Sigmoid colon (tissue), 7 donors: ENCODE results near the gene TNRC18. TPM values are rescaled to one million over a fixed set of nuclear protein-coding genes. Genes with fewer than 3 reads are reported as not detected.

Source experiments
- DNase-seq: peaks from one replicate; pipeline ENCODE4 v3.0.0-alpha.2; 2019
- H3K27ac ChIP-seq, 4 donors: fragments of 200-600 bp; sonication (generic); one replicate each; pipeline ENCODE4 v1.5.1; 2016 to 2019; ENCODE audit warnings: mild to moderate bottlenecking in 1 of 4
- H3K27me3 ChIP-seq, 3 donors: fragments of 200-600 bp; sonication (generic); one replicate each; pipeline ENCODE4 v1.5.1; 2019; ENCODE audit warnings: mild to moderate bottlenecking in 1 of 3
- H3K36me3 ChIP-seq, 4 donors: fragments of 200-600 bp; sonication (generic); one replicate each; pipeline ENCODE4 v1.5.1; 2016 to 2019
- H3K4me1 ChIP-seq, 4 donors: fragments of 200-600 bp; sonication (generic); one replicate each; pipeline ENCODE4 v1.5.1; 2017 to 2019
- H3K4me3 ChIP-seq, 4 donors: fragments of 200-600 bp; sonication (generic); one replicate each; pipeline ENCODE4 v1.5.1; 2017 to 2019; ENCODE audit warnings: mild to moderate bottlenecking in 2 of 4, moderate library complexity in 1 of 4
- H3K9me3 ChIP-seq, 4 donors: fragments of 200-600 bp in 3 of 4; sonication (generic) in 3 of 4; one replicate each; pipeline versions ENCODE4 v1.5.1 to v1.6.1; 2013 to 2019
- EP300 ChIP-seq, 4 donors: sonication (generic); formaldehyde crosslinking; IDR thresholded peaks; one replicate each; pipeline ENCODE4 v1.6.1; 2017; ENCODE audit warnings: antibody characterized with exemption in 4 of 4
- POLR2A ChIP-seq, 2 donors: fragments of 450-650 bp; IDR thresholded peaks; one replicate each; pipeline ENCODE4 v1.6.1; 2016; ENCODE audit warnings: antibody characterized with exemption in 2 of 2, mild to moderate bottlenecking in 2 of 2, moderate library complexity in 2 of 2
- POLR2AphosphoS5 ChIP-seq, 4 donors: sonication (generic); formaldehyde crosslinking; IDR thresholded peaks; one replicate each; pipeline ENCODE4 v1.6.1; 2017; ENCODE audit warnings: antibody characterized with exemption in 4 of 4
- WGBS, 2 donors: extraction: QIAGEN DNeasy Blood & Tissue Kit; methylation state at CpG; one replicate each; pipeline ENCODE4 v1.1.7; 2013; 5-methylcytosine and 5-hydroxymethylcytosine counted together
- intact Hi-C: fragments of 100-400 bp; cut with DNase I; formaldehyde crosslinking; loops from one replicate; pipeline ENCODE4 v1.15.1; 2023
- polyA plus RNA-seq, 3 donors: library from polyadenylated mRNA; stranded (reverse); fragments of 200-250 nt; gene quantifications; one replicate each; pipeline ENCODE4 v1.2.3, GENCODE V29; 2013
- total RNA-seq, 4 donors: library from RNA; depleted of rRNA; stranded (reverse); fragments of >200 nt; gene quantifications; one replicate each; pipeline ENCODE4 v1.1.0, GENCODE V29; 2016
- TF ChIP-seq, protein P1 (sequence below), 4 experiments: fragments of 450-650 bp in 3 of 4; fragments of 200-600 bp in 1 of 4; IDR thresholded peaks; one replicate each; pipeline ENCODE4 v1.5.1; 2016 to 2019; ENCODE audit warnings: antibody characterized with exemption in 4 of 4, mild to moderate bottlenecking in 3 of 4, moderate library complexity in 2 of 4
- donor health status: healthy with polysubstance abuse.
- donor health status: Bipolar disorder and iron deficiency.
- donor health status: healthy.

Gene TNRC18
- total and polyA plus RNA-seq, 7 donors, result 12.6 to 187 (median 44.9) TPM

DNA sequence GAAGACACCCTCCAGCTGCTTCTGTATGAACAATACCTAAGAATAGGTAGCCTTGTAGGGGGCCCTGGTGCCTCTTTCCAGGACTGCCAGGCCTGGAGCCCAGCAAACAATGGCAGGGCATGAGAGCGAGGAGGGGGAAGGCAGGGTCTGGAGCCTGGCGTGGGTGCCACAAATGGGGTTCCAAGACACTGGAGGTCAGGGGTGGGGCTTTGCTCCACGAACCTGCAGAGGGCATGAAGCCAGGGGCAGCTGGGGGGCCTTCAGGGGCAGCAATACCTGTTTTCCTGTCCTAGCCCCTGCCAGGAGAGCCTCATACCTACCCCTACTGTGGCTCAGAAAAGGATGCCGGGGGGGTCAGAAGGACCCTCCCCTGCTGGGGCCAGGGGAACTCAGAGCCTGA lies 79.3 kb downstream of the TNRC18 start:
- no peak overlapping the region for H3K4me3 ChIP-seq
- 96% methylated on average over 4 of the region's 4 CpGs for WGBS, 2 donors
- H3K27ac ChIP-seq, result no peak overlapping the region
- H3K4me1 ChIP-seq, result peaks cover 0 to 14% (median 14%) of the 10 kb centered on the region in 4 donors
- H3K27me3 ChIP-seq, result no peaks in the 10 kb centered on the region
- DNase-seq, result no peak
- TF ChIP-seq, protein P1, sequence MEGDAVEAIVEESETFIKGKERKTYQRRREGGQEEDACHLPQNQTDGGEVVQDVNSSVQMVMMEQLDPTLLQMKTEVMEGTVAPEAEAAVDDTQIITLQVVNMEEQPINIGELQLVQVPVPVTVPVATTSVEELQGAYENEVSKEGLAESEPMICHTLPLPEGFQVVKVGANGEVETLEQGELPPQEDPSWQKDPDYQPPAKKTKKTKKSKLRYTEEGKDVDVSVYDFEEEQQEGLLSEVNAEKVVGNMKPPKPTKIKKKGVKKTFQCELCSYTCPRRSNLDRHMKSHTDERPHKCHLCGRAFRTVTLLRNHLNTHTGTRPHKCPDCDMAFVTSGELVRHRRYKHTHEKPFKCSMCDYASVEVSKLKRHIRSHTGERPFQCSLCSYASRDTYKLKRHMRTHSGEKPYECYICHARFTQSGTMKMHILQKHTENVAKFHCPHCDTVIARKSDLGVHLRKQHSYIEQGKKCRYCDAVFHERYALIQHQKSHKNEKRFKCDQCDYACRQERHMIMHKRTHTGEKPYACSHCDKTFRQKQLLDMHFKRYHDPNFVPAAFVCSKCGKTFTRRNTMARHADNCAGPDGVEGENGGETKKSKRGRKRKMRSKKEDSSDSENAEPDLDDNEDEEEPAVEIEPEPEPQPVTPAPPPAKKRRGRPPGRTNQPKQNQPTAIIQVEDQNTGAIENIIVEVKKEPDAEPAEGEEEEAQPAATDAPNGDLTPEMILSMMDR (IDR thresholded peaks at IDR 0.05), result no peak
- TF ChIP-seq EP300 (IDR thresholded peaks at IDR 0.05), result no peak
- H3K9me3 ChIP-seq, result peaks cover 0 to 9% (median 6%) of the 10 kb centered on the region in 4 donors
- intact Hi-C loops, result no loop called here
- peaks cover 39 to 87% (median 65%) of the 10 kb centered on the region in 4 donors for H3K36me3 ChIP-seq

DNA sequence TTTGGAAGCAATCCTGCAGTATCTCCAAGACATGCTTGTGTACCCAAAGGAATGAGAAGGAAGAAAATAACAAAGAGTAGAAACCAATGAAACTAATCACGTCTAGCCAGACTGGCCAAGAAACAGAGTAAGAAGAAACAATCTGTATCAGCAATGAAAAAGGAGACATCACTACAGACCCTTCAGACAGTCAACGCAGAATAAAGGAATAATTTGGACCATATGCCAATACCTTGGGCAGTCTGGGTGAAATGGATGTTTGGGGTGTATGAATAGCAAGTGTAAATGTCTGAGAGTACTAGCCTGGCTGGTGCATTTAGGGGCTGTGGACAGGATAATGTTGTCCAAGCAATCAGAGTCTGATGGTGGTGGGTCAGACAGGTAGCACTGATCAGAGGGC lies 79.8 kb downstream of the TNRC18 start:
- no peak overlapping the region for H3K27ac ChIP-seq
- WGBS, 2 donors, result 93% methylated on average over 2 of the region's 2 CpGs
- peaks cover 41 to 91% (median 65%) of the 10 kb centered on the region in 4 donors for H3K36me3 ChIP-seq
- H3K9me3 ChIP-seq, result peaks cover 0 to 9% (median 6%) of the 10 kb centered on the region in 4 donors
- TF ChIP-seq EP300 (IDR thresholded peaks at IDR 0.05), result no peak
- TF ChIP-seq, protein P1 (IDR thresholded peaks at IDR 0.05), result no peak
- no peak for TF ChIP-seq POLR2A (IDR thresholded peaks at IDR 0.05)
- no peak for TF ChIP-seq POLR2AphosphoS5 (IDR thresholded peaks at IDR 0.05)
- no peaks in the 10 kb centered on the region for H3K27me3 ChIP-seq
- H3K4me1 ChIP-seq, result peaks cover 0 to 10% (median 9%) of the 10 kb centered on the region in 4 donors
- intact Hi-C loops, result no loop called here
- H3K4me3 ChIP-seq, result no peak overlapping the region
- no peak for DNase-seq

DNA sequence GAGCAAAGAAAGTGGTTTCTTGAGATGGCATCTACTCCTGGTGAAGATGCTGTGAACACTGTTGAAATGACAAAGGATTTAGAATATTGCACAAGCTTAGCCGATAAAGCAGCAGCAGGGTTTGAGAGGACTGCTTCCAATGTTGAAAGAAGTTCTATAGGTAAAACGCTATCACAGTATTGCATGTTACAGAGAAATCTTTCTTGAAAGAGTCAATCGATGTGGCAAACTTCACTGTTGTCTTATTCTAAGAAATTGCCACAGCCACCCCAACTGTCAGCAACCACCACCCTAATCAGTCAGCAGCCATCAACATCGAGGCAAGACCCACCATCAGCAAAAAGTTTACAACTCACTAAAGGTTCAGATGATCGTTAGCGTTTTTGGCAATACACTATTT lies 81.0 kb downstream of the TNRC18 start:
- 95 to 96% methylated on average over 6 of the region's 6 CpGs for WGBS, 2 donors
- Histone ChIP-seq H3K9me3 (peaks cover 0 to 9% (median 6%) of the 10 kb centered on the region in 4 donors), H3K36me3 (peaks cover 42 to 97% (median 66%) of the 10 kb centered on the region in 4 donors), H3K4me1 (no peaks in the 10 kb centered on the region), H3K27ac (no peak overlapping the region), H3K27me3 (no peaks in the 10 kb centered on the region), H3K4me3 (no peak overlapping the region)
- intact Hi-C loops, result no loop called here
- DNase-seq, result no peak
- TF ChIP-seq POLR2A (IDR thresholded peaks at IDR 0.05), result no peak
- TF ChIP-seq EP300 (IDR thresholded peaks at IDR 0.05), result no peak
- no peak for TF ChIP-seq POLR2AphosphoS5 (IDR thresholded peaks at IDR 0.05)
- TF ChIP-seq, protein P1 (IDR thresholded peaks at IDR 0.05), result no peak

DNA sequence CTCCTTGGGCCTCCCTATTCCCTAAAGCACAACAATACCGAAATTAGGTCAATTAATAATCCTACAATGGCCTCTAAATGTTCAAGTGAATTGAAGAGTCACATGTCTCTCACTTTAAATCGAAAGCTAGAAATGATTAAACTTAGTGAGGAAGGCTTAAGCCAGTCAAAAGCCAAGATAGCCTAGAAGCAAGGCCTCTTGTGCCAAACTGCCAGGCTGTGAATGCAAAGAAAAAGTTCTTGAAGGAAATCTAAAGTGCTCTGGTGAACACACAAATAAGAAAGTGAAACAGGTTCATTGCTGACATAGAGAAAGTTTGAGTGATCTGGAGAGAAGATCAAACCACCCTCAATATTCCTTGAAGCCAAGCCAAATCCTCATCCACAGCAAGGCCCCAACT lies 83.7 kb downstream of the TNRC18 start:
- no peaks in the 10 kb centered on the region for H3K27me3 ChIP-seq
- no peak overlapping the region for H3K27ac ChIP-seq
- peaks cover 3 to 14% (median 8%) of the 10 kb centered on the region in 4 donors for H3K9me3 ChIP-seq
- TF ChIP-seq POLR2A (IDR thresholded peaks at IDR 0.05) (no peak), POLR2AphosphoS5 (IDR thresholded peaks at IDR 0.05) (no peak), EP300 (IDR thresholded peaks at IDR 0.05) (no peak)
- TF ChIP-seq, protein P1 (IDR thresholded peaks at IDR 0.05), result no peak
- DNase-seq, result no peak
- H3K4me3 ChIP-seq, result no peak overlapping the region
- 77 to 94% methylated on average over 2 of the region's 2 CpGs for WGBS, 2 donors
- peaks cover 43 to 98% (median 64%) of the 10 kb centered on the region in 4 donors for H3K36me3 ChIP-seq
- intact Hi-C loops, result no loop called here
- peaks cover 0 to 4% (median 2%) of the 10 kb centered on the region in 4 donors for H3K4me1 ChIP-seq

DNA sequence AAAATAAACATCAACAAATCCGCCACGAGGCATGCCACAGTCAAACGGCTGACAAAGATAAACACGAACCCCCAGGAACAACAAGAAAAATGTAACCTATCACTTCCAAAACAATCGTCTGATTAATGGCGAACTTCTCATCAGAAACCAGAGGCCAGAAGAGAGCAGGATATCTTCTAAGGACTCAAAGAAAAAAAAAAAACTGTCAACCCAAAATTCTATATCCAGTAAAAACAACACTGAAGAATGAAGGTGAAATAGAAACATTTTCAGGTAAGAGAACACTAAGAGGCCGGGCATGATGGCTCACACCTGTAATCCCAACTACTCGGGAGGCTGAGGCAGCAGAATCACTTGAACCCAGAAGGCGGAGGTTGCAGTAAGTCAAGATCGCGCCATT lies 86.6 kb downstream of the TNRC18 start:
- Histone ChIP-seq H3K27ac (no peak overlapping the region), H3K36me3 (peaks cover 27 to 98% (median 51%) of the 10 kb centered on the region in 4 donors)

More for the DNA sequence above, 86.6 kb downstream of the TNRC18 start:
- intact Hi-C loops, result no loop called here
- WGBS, 2 donors, result 94 to 95% methylated on average over 11 of the region's 11 CpGs
- Histone ChIP-seq H3K4me1 (peaks cover 0 to 9% (median 2%) of the 10 kb centered on the region in 4 donors), H3K9me3 (peaks cover 0 to 5% (median 4%) of the 10 kb centered on the region in 4 donors), H3K4me3 (no peak overlapping the region), H3K27me3 (no peaks in the 10 kb centered on the region)
- DNase-seq, result no peak
- no peak for TF ChIP-seq POLR2A (IDR thresholded peaks at IDR 0.05)
